ENCODE measurements around the gene COL18A1. TPM values are rescaled to one million over a fixed set of nuclear protein-coding genes. Genes with fewer than 3 reads are reported as not detected.

COL18A1 gene
- total and polyA plus RNA-seq, 5 experiments from 2014 or later, result 1.5 to 22.2 (median 9.9) TPM

DNA sequence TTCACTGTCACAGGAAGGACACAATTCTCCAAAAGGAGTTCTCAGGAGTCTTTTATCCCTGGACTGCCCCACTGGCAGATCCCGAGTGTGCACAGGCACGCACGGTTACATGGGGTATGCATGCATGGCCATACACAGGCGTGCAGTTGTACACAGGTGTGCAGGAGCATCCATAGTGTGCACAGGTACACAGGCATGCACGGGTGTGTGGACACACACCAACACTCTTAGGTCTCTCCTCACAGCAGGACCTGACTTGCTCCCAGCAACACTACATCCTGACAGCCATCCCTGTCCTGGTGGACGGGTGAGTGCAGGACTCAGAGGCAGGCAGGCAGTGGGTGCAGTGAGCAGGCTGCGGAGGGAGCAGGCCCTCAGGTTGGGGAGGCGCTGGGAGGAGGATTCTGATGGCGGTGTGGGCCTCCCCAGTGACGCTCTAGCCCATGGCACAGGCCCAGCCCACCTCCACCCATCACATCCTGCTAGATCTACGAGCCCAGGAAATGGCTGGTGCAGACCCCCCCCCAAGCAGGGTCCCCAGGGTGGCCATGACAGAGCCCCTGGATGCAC is 108.9 kb downstream of the COL18A1 start:
- Mint-ChIP-seq H3K27me3 (no peaks in the 10 kb centered on the region), H3K36me3 (peaks cover 11 to 15% (median 12%) of the 10 kb centered on the region in 3 donors), H3K9me3 (peaks cover 4 to 12% (median 9%) of the 10 kb centered on the region in 9 donors), H3K27ac (peak overlapping the region in 4 of 10 donors; percentile 22 to 66 (median 36)), H3K4me3 (no peak overlapping the region), H3K4me1 (peaks cover 0 to 8% (median 5%) of the 10 kb centered on the region in 4 donors)
- no peak for ATAC-seq
- POLR2A ChIA-PET, result no interaction called here
- peak in 1 of 10 donors; percentile 44 for DNase-seq

DNA sequence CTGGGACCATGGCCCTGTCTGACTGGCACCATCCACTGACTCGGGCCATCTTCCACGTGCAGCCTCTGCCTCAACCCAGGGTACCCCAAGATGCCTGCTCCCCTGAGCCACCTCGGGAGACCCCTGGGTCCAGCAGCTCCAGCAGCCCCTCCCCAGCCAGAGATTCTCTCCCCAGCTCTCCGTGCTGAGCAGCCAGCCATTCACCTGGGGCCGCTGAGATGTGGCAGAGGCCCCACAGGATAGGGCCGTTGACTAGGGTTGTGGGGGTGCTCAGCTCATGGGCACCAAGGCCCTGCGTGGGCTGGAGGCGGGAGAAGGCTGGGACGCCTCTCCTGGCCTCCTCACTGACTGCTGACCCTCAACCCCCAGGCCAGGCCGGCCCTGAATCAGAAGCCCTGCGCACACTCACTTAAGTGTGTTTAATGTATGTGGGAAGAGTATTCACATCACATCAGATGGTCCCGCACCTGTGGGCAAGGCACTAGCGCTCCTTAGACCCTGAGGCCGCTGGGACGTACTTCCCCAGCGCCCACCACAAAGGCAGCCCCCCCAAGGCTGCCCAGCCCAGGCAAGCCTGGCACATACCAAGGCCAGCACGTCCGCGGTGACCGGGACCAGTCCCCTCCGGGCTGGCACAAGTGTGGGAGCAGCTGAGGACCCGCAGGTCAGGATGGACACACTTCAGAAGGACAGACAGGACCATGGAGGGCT is 109.5 kb downstream of the COL18A1 start:
- Mint-ChIP-seq H3K27ac (peak overlapping the region in 1 of 10 donors; percentile 22), H3K36me3 (peaks cover 18 to 22% (median 18%) of the 10 kb centered on the region in 3 donors), H3K4me1 (peaks cover 0 to 8% (median 5%) of the 10 kb centered on the region in 4 donors), H3K4me3 (no peak overlapping the region), H3K27me3 (no peaks in the 10 kb centered on the region), H3K9me3 (peaks cover 4 to 19% (median 16%) of the 10 kb centered on the region in 9 donors)
- POLR2A ChIA-PET, result no interaction called here
- DNase-seq, result peak in 1 of 10 donors; percentile 46
- ATAC-seq, result no peak

DNA sequence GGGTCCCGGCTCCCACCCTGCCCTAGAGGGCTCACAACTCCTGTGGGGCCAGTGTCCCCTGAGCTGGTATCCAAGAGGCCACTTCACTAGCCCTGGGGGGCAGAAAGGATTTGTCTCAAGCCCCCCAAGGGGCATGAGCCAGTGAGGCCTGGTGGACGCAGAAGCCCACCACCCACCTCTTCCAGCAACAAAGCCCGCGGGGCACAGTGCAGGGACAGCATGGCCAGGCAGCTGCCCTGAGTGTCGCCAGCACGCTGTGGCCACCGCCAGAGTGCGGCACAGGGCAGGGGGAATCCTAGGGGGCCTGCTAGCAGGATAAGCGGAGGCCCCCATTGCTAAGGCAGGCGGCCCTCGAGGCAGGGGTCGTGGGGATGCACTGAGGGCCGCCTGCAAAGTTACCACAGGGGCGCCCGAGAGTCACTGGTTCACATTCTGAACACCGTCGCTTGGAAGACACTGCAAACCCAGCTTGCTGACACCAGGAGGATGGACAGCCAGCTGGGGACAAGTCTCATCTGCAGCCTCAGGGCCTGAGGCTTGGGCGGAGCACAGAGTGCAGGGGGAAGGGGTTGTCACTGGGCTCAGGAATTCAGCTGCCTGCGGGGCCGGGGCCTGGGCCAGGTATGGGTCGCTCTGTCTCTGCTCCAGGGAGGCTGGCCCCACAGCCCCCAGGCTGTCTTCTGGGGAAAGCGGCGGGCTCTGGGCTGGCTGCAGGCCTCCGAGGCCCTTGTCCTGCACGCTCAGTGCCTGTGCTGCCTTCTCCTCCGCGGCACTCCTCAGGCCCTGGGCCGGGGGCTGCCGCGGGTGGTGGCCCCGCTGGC is 110.5 kb downstream of the COL18A1 start:
- H3K9me3 Mint-ChIP-seq, result peaks cover 7 to 29% (median 24%) of the 10 kb centered on the region in 9 donors
- ATAC-seq (no peak), DNase-seq (peak in 1 of 10 donors; percentile 57)
- H3K27ac Mint-ChIP-seq, result no peak overlapping the region
- POLR2A ChIA-PET, result no interaction called here
- H3K4me1 Mint-ChIP-seq, result peaks cover 0 to 8% (median 5%) of the 10 kb centered on the region in 4 donors
- no peaks in the 10 kb centered on the region for H3K27me3 Mint-ChIP-seq
- H3K36me3 Mint-ChIP-seq, result peaks cover 27 to 32% (median 28%) of the 10 kb centered on the region in 3 donors
- no peak overlapping the region for H3K4me3 Mint-ChIP-seq

DNA sequence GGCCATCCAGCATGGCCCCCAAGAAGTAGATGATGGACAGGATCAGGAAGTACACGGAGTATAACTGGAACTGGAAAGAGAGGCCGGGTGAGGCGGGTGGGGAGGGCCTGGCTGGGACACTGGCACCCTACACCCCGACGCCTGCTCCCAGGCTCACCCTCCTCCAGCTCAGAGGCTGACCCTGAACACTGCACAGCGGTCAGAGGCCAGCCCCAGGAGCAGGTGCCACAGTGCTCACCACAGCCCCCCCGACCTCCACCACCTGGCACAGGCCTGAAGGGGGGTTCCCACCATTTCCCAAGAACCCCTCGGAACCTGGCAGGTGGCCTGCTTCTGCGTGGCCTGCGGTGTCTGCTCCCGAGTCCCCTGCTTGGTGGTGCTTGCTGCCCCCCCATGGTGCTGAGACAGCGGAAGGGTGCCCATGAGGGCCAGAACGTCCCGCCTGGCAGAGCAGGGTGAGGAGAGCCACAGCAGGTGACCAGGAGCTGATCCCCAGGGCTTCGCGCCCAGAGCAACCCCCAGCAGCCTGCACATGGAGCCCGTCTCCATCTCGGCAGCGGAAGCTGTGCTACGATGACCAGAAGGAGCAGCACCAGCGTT is 111.2 kb downstream of the COL18A1 start:
- H3K4me3 Mint-ChIP-seq, result no peak overlapping the region
- no peak overlapping the region for H3K27ac Mint-ChIP-seq
- H3K4me1 Mint-ChIP-seq, result peaks cover 0 to 8% (median 5%) of the 10 kb centered on the region in 4 donors
- H3K36me3 Mint-ChIP-seq, result peaks cover 27 to 39% (median 35%) of the 10 kb centered on the region in 3 donors
- POLR2A ChIA-PET, result no interaction called here
- DNase-seq (peak in 1 of 10 donors; percentile 46), ATAC-seq (no peak)
- peaks cover 7 to 36% (median 27%) of the 10 kb centered on the region in 9 donors for H3K9me3 Mint-ChIP-seq
- no peaks in the 10 kb centered on the region for H3K27me3 Mint-ChIP-seq

DNA sequence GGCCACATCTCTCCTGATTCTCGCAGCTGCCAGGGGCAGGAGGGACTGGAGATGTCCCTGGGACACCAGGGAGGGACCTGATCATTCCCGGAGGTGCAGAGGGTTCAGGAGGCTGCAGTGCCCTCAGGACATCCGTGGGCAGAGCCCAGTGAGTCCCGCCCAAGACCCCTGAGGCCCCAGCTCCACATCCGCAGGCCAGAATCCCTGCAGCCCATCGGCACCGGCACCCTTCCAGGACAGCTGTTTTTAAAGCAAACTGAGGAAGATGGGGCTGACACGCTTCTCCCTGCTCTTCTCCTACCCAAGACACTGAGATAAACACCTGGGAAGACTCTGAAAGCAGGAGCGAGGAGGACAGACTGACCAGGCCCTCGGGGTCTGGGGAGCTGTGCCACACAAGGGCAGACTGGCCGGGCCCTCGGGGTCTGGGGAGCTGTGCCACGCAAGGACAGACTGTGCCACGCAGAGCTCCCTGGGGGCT is 111.7 kb downstream of the COL18A1 start:
- no peak overlapping the region for H3K27ac Mint-ChIP-seq
- no peak overlapping the region for H3K4me3 Mint-ChIP-seq
- POLR2A ChIA-PET, result no interaction called here
- H3K4me1 Mint-ChIP-seq, result peaks cover 0 to 8% (median 5%) of the 10 kb centered on the region in 4 donors
- H3K36me3 Mint-ChIP-seq, result peaks cover 32 to 44% (median 41%) of the 10 kb centered on the region in 3 donors
- ATAC-seq, result no peak
- no peaks in the 10 kb centered on the region for H3K27me3 Mint-ChIP-seq
- DNase-seq, result peak in 1 of 10 donors; percentile 36
- peaks cover 7 to 41% (median 30%) of the 10 kb centered on the region in 9 donors for H3K9me3 Mint-ChIP-seq

DNA sequence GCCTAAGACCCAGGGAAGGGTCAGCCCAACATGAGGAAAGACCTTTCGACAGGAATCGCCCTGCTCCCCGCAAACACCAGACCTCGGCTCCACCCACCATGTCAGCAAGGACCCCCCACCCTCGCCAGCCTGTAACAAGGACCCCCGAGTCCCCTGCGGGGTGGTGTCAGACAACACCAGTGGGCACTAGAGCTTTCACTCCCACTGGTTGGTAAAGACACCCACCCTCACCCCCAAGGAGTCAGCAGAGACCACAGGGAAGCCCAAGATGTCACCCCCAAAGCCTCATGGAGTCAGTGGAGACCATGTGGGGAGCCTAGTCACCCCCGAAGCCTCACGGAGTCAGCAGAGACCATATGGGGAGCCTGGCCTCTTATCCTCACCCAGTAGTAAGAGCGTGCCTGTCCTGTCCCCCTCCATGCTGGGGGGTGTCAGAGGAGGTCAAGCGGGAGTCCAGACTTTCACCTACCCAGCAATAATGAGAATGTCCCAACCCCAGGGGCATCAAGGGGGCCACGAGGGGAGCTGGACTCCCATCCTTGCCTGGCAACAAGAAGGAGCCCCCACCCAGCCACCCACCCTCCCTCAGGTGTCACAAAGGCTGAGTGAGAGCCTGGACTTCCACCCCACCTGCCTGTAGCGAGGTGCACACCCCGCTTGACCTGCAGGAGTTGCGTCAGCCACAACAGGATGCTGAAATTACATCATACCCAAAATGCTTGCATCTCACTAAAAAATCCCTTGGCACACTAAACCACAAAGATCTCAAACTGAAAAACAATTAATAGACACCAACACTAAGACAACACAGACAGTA is 112.5 kb downstream of the COL18A1 start:
- H3K27ac Mint-ChIP-seq, result peak overlapping the region in 1 of 10 donors; percentile 69
- ATAC-seq (no peak), DNase-seq (peak in 1 of 10 donors; percentile 47)
- no peak overlapping the region for H3K4me3 Mint-ChIP-seq
- POLR2A ChIA-PET, result no interaction called here
- H3K27me3 Mint-ChIP-seq, result no peaks in the 10 kb centered on the region
- H3K9me3 Mint-ChIP-seq, result peaks cover 7 to 43% (median 31%) of the 10 kb centered on the region in 9 donors
- peaks cover 40 to 52% (median 48%) of the 10 kb centered on the region in 3 donors for H3K36me3 Mint-ChIP-seq
- H3K4me1 Mint-ChIP-seq, result peaks cover 0 to 8% (median 5%) of the 10 kb centered on the region in 4 donors

DNA sequence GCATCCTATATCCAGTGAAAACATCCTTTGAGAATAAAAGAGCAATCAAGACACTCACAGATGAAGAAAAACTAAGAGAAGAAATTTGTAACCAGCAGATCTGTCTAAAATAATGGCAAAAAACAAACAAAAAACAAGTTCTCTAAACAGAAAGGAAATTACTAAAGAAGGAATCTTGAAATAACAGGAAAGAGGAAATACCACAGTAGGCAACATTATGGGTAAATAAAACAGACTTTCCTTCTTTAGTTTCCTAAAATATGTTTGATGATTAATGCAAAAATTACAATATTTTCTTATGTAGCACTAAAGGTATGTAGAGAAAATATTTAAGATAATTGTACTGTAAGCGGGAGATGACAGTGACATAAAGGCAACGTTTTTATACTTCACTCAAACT is 113.8 kb downstream of the COL18A1 start:
- peaks cover 41 to 60% (median 57%) of the 10 kb centered on the region in 3 donors for H3K36me3 Mint-ChIP-seq
- H3K27me3 Mint-ChIP-seq, result no peaks in the 10 kb centered on the region
- peaks cover 0 to 8% (median 3%) of the 10 kb centered on the region in 4 donors for H3K4me1 Mint-ChIP-seq
- POLR2A ChIA-PET, result no interaction called here
- no peak overlapping the region for H3K4me3 Mint-ChIP-seq
- no peak for ATAC-seq
- peak overlapping the region in 1 of 10 donors; percentile 13 for H3K27ac Mint-ChIP-seq
- peaks cover 7 to 43% (median 31%) of the 10 kb centered on the region in 9 donors for H3K9me3 Mint-ChIP-seq
- DNase-seq, result no peak

DNA sequence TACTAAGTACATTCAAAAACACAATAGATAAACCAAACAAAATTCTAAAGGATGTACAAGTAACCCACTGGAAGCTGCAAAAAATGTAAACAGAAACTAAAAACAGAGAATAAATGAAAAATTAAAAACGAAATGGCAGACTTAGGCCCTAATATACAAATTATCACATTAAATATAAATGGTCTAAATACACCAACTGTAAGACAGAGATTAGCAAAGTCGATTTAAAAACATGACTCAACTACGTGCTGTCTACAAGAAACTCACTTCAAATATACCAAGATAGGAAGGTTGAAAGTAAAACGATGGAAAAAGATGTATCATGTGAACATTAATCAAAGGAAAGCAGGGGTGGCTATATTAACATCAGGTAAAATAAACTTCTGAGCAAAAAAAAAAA is 114.2 kb downstream of the COL18A1 start:
- POLR2A ChIA-PET, result no interaction called here
- ATAC-seq (no peak), DNase-seq (no peak)
- H3K4me3 Mint-ChIP-seq, result no peak overlapping the region
- H3K9me3 Mint-ChIP-seq, result peaks cover 7 to 43% (median 31%) of the 10 kb centered on the region in 9 donors
- no peaks in the 10 kb centered on the region for H3K27me3 Mint-ChIP-seq
- no peak overlapping the region for H3K27ac Mint-ChIP-seq
- H3K4me1 Mint-ChIP-seq, result peaks cover 0 to 8% (median 0%) of the 10 kb centered on the region in 4 donors
- H3K36me3 Mint-ChIP-seq, result peaks cover 41 to 60% (median 57%) of the 10 kb centered on the region in 3 donors

DNA sequence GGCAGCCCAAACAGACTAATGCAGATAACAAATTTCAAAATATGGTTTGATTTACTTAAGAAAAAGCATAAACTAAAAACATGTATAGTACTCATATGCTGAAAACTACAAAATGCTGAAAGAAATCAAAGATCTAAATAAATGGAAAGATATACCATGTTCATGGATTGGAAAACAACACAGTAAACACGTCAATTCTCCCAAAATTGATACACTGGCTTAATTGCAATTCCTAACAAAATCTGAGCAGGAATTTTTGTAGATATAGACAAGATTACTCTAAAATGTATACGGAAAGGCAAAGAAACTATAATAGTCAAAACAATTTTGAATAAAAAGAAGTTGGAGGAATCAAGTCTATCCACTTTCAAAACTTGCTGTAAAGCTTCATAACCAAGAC is 116.3 kb downstream of the COL18A1 start:
- peaks cover 7 to 43% (median 31%) of the 10 kb centered on the region in 9 donors for H3K9me3 Mint-ChIP-seq
- no peaks in the 10 kb centered on the region for H3K27me3 Mint-ChIP-seq
- H3K36me3 Mint-ChIP-seq, result peaks cover 41 to 60% (median 59%) of the 10 kb centered on the region in 3 donors
- peaks cover 0 to 8% (median 0%) of the 10 kb centered on the region in 4 donors for H3K4me1 Mint-ChIP-seq
- POLR2A ChIA-PET, result no interaction called here
- ATAC-seq (no peak), DNase-seq (no peak)
- no peak overlapping the region for H3K4me3 Mint-ChIP-seq
- H3K27ac Mint-ChIP-seq, result peak overlapping the region in 1 of 10 donors; percentile 3

DNA sequence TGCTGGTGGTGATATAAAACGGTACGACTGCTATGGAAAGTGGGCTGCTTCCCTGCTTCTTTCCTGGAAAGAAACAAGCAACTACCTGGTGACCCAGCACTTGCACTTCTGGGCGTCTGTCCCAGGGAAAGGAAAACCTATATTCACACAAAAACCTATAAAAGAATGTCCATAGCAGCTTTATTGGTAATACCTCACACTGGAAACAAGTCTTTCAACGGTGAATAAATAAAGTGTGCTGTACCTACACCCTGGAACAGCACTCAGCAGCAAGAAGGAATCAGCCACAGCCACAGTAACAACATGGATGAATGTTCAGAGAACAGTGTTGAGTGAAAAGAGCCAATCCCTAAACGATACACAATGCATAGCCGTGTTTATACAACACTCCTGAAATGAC is 117.4 kb downstream of the COL18A1 start:
- H3K9me3 Mint-ChIP-seq, result peaks cover 7 to 43% (median 31%) of the 10 kb centered on the region in 9 donors
- POLR2A ChIA-PET, result no interaction called here
- DNase-seq (no peak), ATAC-seq (no peak)
- peaks cover 0 to 8% (median 1%) of the 10 kb centered on the region in 4 donors for H3K4me1 Mint-ChIP-seq
- H3K4me3 Mint-ChIP-seq, result no peak overlapping the region
- no peaks in the 10 kb centered on the region for H3K27me3 Mint-ChIP-seq
- peaks cover 41 to 63% (median 60%) of the 10 kb centered on the region in 3 donors for H3K36me3 Mint-ChIP-seq
- H3K27ac Mint-ChIP-seq, result peak overlapping the region in 1 of 10 donors; percentile 60

DNA sequence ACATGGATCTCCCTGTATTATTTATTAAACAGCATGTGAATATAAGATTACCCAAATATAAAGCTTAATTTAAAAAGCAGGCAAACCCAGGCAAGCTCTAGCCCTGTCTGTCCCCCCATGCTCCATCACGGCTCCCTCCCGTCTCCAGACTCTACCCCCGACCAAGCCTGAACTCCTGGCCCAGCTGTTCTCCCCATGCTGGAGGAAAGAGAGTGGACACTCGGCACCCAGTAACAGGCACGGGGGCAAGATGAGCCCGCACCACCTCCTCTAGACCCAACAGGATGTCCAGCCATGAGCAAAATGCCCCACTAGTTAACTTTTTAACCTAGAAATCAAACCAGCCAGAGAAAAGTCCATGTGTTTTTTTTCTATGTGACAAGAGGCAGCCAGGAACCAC is 118.0 kb downstream of the COL18A1 start:
- Mint-ChIP-seq H3K4me1 (peaks cover 0 to 5% (median 2%) of the 10 kb centered on the region in 4 donors), H3K27me3 (no peaks in the 10 kb centered on the region), H3K4me3 (no peak overlapping the region), H3K36me3 (peaks cover 38 to 62% (median 55%) of the 10 kb centered on the region in 3 donors), H3K27ac (no peak overlapping the region), H3K9me3 (peaks cover 7 to 39% (median 28%) of the 10 kb centered on the region in 9 donors)
- DNase-seq (no peak), ATAC-seq (no peak)
- POLR2A ChIA-PET, result no interaction called here
